Astrocyte (in vitro differentiated cells and primary cell): Measurements from ENCODE around the gene MAP6. TPM values are rescaled to one million over a fixed set of nuclear protein-coding genes. Genes with fewer than 3 reads are reported as not detected.

Source experiments
- DNase-seq: peaks from one replicate; pipeline ENCODE4 v3.0.0-alpha.2; 2010; ENCODE audit warnings: low read depth
- FAIRE-seq: peaks from 2 replicates; lab custom pipeline; 2011; peaks lifted over from hg19 to GRCh38; lab: Jason Lieb, UNC
- H2AFZ ChIP-seq: 2 replicates; pipeline ENCODE4 v1.6.0; 2012; ENCODE audit warnings: low read depth, low read length, inconsistent platforms
- H3K27ac ChIP-seq: 2 replicates; pipeline ENCODE4 v1.5.1; 2011; ENCODE audit warnings: low read depth, low read length, inconsistent platforms
- H3K27me3 ChIP-seq: 2 replicates; pipeline ENCODE4 v1.6.0; 2011; ENCODE audit warnings: low read length, inconsistent platforms; ENCODE audit not compliant: insufficient read depth
- H3K36me3 ChIP-seq: 2 replicates; pipeline ENCODE4 v1.5.1; 2011; ENCODE audit warnings: low read length, inconsistent platforms; ENCODE audit not compliant: insufficient read depth
- H3K4me1 ChIP-seq: 2 replicates; pipeline ENCODE4 v1.5.1; 2011; ENCODE audit warnings: low read length, inconsistent platforms; ENCODE audit not compliant: insufficient read depth
- H3K4me2 ChIP-seq: 2 replicates; pipeline ENCODE4 v1.6.0; 2012; ENCODE audit warnings: low read length, inconsistent platforms
- H3K4me3 ChIP-seq: 2 replicates; pipeline ENCODE4 v1.5.1; 2011; ENCODE audit warnings: low read depth, mild to moderate bottlenecking, low read length, inconsistent platforms; ENCODE audit not compliant: insufficient read depth
- H3K79me2 ChIP-seq: 2 replicates; pipeline ENCODE4 v1.6.0; 2012; ENCODE audit warnings: mild to moderate bottlenecking, low read length, inconsistent platforms; ENCODE audit not compliant: insufficient read depth
- H3K9ac ChIP-seq: 2 replicates; pipeline ENCODE4 v1.6.0; 2012; ENCODE audit warnings: mild to moderate bottlenecking, low read length, inconsistent platforms
- H3K9me3 ChIP-seq: 2 replicates; pipeline ENCODE4 v1.5.1; 2012; ENCODE audit warnings: low read depth, mild to moderate bottlenecking, low read length, inconsistent platforms; ENCODE audit not compliant: insufficient read depth
- H4K20me1 ChIP-seq: 2 replicates; pipeline ENCODE4 v1.6.0; 2012; ENCODE audit warnings: low read length, inconsistent platforms; ENCODE audit not compliant: insufficient read depth
- H3K27ac Mint-ChIP-seq: one replicate; pipeline ENCODE4 v1.8.0; 2021; ENCODE audit warnings: mild to moderate bottlenecking, mixed read lengths; ENCODE audit not compliant: unreplicated experiment
- H3K27me3 Mint-ChIP-seq: one replicate; pipeline ENCODE4 v1.8.0; 2021; ENCODE audit warnings: low read depth, mixed read lengths; ENCODE audit not compliant: unreplicated experiment
- H3K36me3 Mint-ChIP-seq: one replicate; pipeline ENCODE4 v1.8.0; 2021; ENCODE audit warnings: low read depth, mixed read lengths; ENCODE audit not compliant: unreplicated experiment
- H3K4me1 Mint-ChIP-seq: one replicate; pipeline ENCODE4 v1.8.0; 2021; ENCODE audit warnings: low read depth, mixed read lengths; ENCODE audit not compliant: unreplicated experiment
- H3K4me3 Mint-ChIP-seq: one replicate; pipeline ENCODE4 v1.8.0; 2021; ENCODE audit warnings: mild to moderate bottlenecking, moderate library complexity, mixed read lengths; ENCODE audit not compliant: unreplicated experiment
- H3K9me3 Mint-ChIP-seq: one replicate; pipeline ENCODE4 v1.8.0; 2021; ENCODE audit warnings: mild to moderate bottlenecking, mixed read lengths; ENCODE audit not compliant: unreplicated experiment
- CTCF ChIP-seq: IDR thresholded peaks from 2 replicates; pipeline ENCODE4 v1.5.1; 2011; ENCODE audit warnings: low read depth, mild to moderate bottlenecking, inconsistent platforms, low read length, moderate library complexity; ENCODE audit not compliant: insufficient read depth
- EZH2 ChIP-seq: IDR thresholded peaks from 2 replicates; pipeline ENCODE4 v1.6.1; 2012; ENCODE audit warnings: mild to moderate bottlenecking, low read length, inconsistent platforms; ENCODE audit not compliant: insufficient read depth
- total RNA-seq: library from RNA; stranded (reverse); gene quantifications from 2 replicates; pipeline ENCODE4 v1.2.1, GENCODE V29; 2021

MAP6 gene
- total RNA-seq, 1 donor from 2014 or later, result 3.9 TPM

GRCh38 chr11:75611823-75612222 is 57.0 kb downstream of the MAP6 start:
- Mint-ChIP-seq H3K4me1 (no peaks in the 10 kb centered on the region), H3K4me3 (no peak overlapping the region), H3K36me3 (no peaks in the 10 kb centered on the region), H3K27me3 (peaks cover 25% of the 10 kb centered on the region), H3K27ac (no peak overlapping the region), H3K9me3 (peaks cover 8% of the 10 kb centered on the region)
- Histone ChIP-seq H3K4me1 (no peaks in the 10 kb centered on the region), H3K4me2 (no peak overlapping the region), H3K9ac (no peak overlapping the region), H3K36me3 (no peaks in the 10 kb centered on the region), H2AFZ (no peak overlapping the region), H3K9me3 (no peaks in the 10 kb centered on the region), H4K20me1 (no peaks in the 10 kb centered on the region), H3K79me2 (no peaks in the 10 kb centered on the region), H3K4me3 (no peak overlapping the region), H3K27me3 (peaks cover 2% of the 10 kb centered on the region), H3K27ac (no peak overlapping the region)
- DNase-seq (no peak), FAIRE-seq (no peak)
- TF ChIP-seq EZH2, result no peak
- TF ChIP-seq CTCF, result no peak

GRCh38 chr11:75606099-75606498 is 62.7 kb downstream of the MAP6 start:
- Histone ChIP-seq H3K36me3 (no peaks in the 10 kb centered on the region), H3K9me3 (no peaks in the 10 kb centered on the region), H4K20me1 (no peaks in the 10 kb centered on the region), H3K4me3 (no peak overlapping the region), H3K27ac (no peak overlapping the region), H3K4me1 (peaks cover 25% of the 10 kb centered on the region), H3K4me2 (no peak overlapping the region), H3K9ac (no peak overlapping the region), H3K79me2 (no peaks in the 10 kb centered on the region), H2AFZ (no peak overlapping the region), H3K27me3 (no peaks in the 10 kb centered on the region)
- no peak for TF ChIP-seq EZH2
- no peak for TF ChIP-seq CTCF
- H3K27ac Mint-ChIP-seq, result no peak overlapping the region
- no peak for DNase-seq
- FAIRE-seq, result no peak
- peaks cover 37% of the 10 kb centered on the region for H3K27me3 Mint-ChIP-seq
- H3K4me1 Mint-ChIP-seq, result peaks cover 22% of the 10 kb centered on the region
- H3K4me3 Mint-ChIP-seq, result no peak overlapping the region
- H3K36me3 Mint-ChIP-seq, result no peaks in the 10 kb centered on the region
- peaks cover 3% of the 10 kb centered on the region for H3K9me3 Mint-ChIP-seq

- H3K27me3 ChIP-seq, result no peaks in the 10 kb centered on the region
- H3K4me3 ChIP-seq, result peak overlapping the region; percentile 47
- H2AFZ ChIP-seq, result peak overlapping the region; percentile 76
- H3K9me3 ChIP-seq, result no peaks in the 10 kb centered on the region
- no peaks in the 10 kb centered on the region for H3K79me2 ChIP-seq
- no peaks in the 10 kb centered on the region for H4K20me1 ChIP-seq
- H3K27me3 Mint-ChIP-seq, result peaks cover 42% of the 10 kb centered on the region
- H3K36me3 Mint-ChIP-seq, result no peaks in the 10 kb centered on the region
- peak overlapping the region; percentile 84 for H3K4me2 ChIP-seq
- FAIRE-seq, result peak; percentile 99
- H3K4me1 Mint-ChIP-seq, result peaks cover 22% of the 10 kb centered on the region
- H3K4me1 ChIP-seq, result peaks cover 25% of the 10 kb centered on the region
- H3K27ac ChIP-seq, result peak overlapping the region; percentile 74
- H3K9me3 Mint-ChIP-seq, result no peaks in the 10 kb centered on the region
- peak; percentile 90 for DNase-seq
- TF ChIP-seq EZH2, result no peak
- no peak for TF ChIP-seq CTCF
- peak overlapping the region; percentile 65 for H3K9ac ChIP-seq
- peak overlapping the region; percentile 73 for H3K27ac Mint-ChIP-seq
- H3K4me3 Mint-ChIP-seq, result no peak overlapping the region
- no peaks in the 10 kb centered on the region for H3K36me3 ChIP-seq
Measured at GRCh38 chr11:75603791-75604736, 64.8 kb downstream of the MAP6 start.
